Activated T-helper 1 cell treated with anti-CD3 and anti-CD28 coated beads, Interleukin-2, amount 50 U/mL, for 16 hours (primary cell): ENCODE data around the gene CCSER2.
"Not testable (repeated sequence)": the region's sequence is repeated elsewhere in the genome, so short reads cannot be mapped to it uniquely, and the experiment has no call there.

Experiments used
- DNase-seq, 2 donors: peaks; one replicate each; pipeline ENCODE4 v3.0.0-alpha.2; 2020; ENCODE audit warnings: low read depth in 1 of 2, low spot score in 1 of 2

The CCSER2 gene

GRCh38 chr10:84432891-84433290 lies 104.5 kb downstream of the CCSER2 start:
- DNase-seq: no peak

- DNase-seq: no peak
Measured at GRCh38 chr10:84440781-84441180, 112.4 kb downstream of the CCSER2 start.

GRCh38 chr10:84447701-84448400 lies 119.5 kb downstream of the CCSER2 start:
- DNase-seq: no peak

GRCh38 chr10:84449351-84449750 lies 121.0 kb downstream of the CCSER2 start:
- not testable (repeated sequence) for DNase-seq

GRCh38 chr10:84452003-84452402 lies 123.6 kb downstream of the CCSER2 start:
- no peak for DNase-seq

GRCh38 chr10:84453303-84453702 lies 124.9 kb downstream of the CCSER2 start:
- DNase-seq: no peak

GRCh38 chr10:84456126-84456525 lies 127.7 kb downstream of the CCSER2 start:
- no peak for DNase-seq

- DNase-seq: no peak
Measured at GRCh38 chr10:84460520-84460919, 132.1 kb downstream of the CCSER2 start.

GRCh38 chr10:84469470-84469869 lies 141.1 kb downstream of the CCSER2 start:
- no peak for DNase-seq

GRCh38 chr10:84473136-84473535 lies 144.7 kb downstream of the CCSER2 start:
- no peak for DNase-seq

GRCh38 chr10:84477398-84478128 lies 149.2 kb downstream of the CCSER2 start:
- DNase-seq: no peak

GRCh38 chr10:84478151-84478550 lies 149.8 kb downstream of the CCSER2 start:
- no peak for DNase-seq

- DNase-seq: no peak
Measured at GRCh38 chr10:84478679-84479078, 150.3 kb downstream of the CCSER2 start.

- no peak for DNase-seq
Measured at GRCh38 chr10:84484541-84484940, 156.2 kb downstream of the CCSER2 start.

GRCh38 chr10:84493361-84493760 lies 165.0 kb downstream of the CCSER2 start:
- DNase-seq: no peak

GRCh38 chr10:84493951-84494848 lies 165.8 kb downstream of the CCSER2 start:
- DNase-seq: no peak

- no peak for DNase-seq
Measured at GRCh38 chr10:84494849-84495180, 166.4 kb downstream of the CCSER2 start.

GRCh38 chr10:84497978-84498377 lies 169.6 kb downstream of the CCSER2 start:
- DNase-seq: no peak

- not testable (repeated sequence) for DNase-seq
Measured at GRCh38 chr10:84499039-84499438, 170.7 kb downstream of the CCSER2 start.

- no peak for DNase-seq
Measured at GRCh38 chr10:84499846-84500245, 171.5 kb downstream of the CCSER2 start.

GRCh38 chr10:84510121-84510520 lies 181.7 kb downstream of the CCSER2 start:
- no peak for DNase-seq

GRCh38 chr10:84511106-84511505 lies 182.7 kb downstream of the CCSER2 start:
- DNase-seq: no peak
